Islet of Langerhans (tissue), 1 donor: Measurements from ENCODE around the gene C3orf33.

ENCODE experiments used
- FAIRE-seq: peaks from one replicate; lab custom pipeline; 2011; peaks lifted over from hg19 to GRCh38; lab: Jason Lieb, UNC

C3orf33 gene

GRCh38 chr3:155785662-155786295 is 20.3 kb downstream of the C3orf33 start:
- no peak for FAIRE-seq

DNA sequence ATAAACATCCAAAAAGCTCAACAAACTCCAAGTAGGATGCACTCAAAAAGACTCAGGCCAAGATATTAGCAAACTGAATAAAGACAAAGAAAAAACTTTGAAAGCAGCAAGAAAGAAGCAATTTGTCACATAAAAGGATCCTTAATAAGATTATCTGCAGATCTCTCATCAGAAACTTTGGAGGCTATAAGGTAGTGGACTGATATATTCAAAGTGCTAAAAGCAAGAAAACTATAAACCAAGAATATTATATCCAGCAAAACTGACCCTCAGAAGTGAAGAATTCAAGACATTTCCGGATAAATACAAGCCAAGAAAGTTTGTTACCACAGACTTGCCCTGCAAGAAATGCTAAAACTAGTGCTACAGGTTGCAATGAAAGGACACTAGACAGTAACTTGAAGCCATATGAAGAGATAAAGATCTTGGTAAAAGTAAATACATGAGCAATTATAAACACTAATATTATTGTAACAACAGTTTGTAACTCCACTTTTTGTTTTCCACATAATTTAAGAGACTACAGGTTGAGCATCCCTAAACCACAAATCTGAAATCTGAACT is 23.6 kb downstream of the C3orf33 start:
- no peak for FAIRE-seq

DNA sequence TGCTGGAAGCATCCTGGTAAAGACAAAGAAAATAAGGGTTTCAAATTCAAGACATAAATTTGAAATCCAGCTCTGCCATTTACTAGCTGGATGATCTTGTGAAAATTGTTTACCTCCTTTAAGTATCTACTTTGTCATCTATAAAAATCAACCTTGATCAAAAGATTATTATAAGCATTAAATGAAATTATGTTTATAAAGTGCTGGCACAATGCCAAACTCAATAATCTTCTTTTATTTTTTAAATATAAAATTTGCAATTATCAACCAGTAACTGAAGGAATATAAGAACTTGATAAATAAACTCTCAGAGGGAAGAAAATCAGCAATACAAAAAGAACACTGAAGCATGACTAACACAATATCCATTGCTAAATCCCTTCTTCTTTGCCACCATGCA is 25.8 kb downstream of the C3orf33 start:
- no peak for FAIRE-seq

GRCh38 chr3:155778462-155778861 is 27.6 kb downstream of the C3orf33 start:
- FAIRE-seq, result no peak

DNA sequence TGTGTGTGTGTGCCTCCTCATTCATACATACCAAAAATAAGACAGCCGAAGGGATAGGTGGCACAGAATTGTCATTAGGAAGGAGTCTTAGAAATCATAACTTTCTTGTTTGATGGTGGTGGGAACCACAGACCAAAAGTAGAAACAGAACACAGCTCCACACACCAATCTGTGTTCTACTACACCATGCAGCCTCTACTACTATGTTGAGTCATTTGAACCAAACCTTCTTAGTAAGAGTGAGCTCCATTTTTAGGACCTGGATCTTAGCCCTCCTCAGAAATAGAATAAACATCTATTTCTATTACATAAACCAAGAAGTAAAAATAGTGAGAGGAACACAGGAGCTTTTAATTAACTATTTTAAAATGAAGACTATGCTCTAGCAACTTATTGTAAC is 33.3 kb downstream of the C3orf33 start:
- no peak for FAIRE-seq

DNA sequence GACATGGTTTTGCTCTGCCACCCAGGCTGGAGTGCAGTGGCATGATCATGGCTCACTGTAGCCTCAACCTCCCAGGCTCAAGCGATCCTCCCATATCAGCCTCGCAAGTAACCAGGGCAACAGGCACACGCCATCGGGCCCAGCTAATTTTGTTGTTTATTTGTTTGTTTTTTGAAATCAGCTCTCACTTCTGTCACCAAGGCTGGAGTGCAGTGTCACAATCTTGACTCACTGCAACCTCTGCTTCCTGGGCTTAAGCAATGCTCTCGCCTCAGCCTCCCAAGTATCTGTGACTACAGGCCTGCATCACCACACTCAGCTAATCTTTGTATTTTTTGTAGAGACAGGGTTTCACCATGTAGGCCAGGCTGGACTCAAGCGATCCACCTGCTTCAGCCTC is 35.0 kb downstream of the C3orf33 start:
- no peak for FAIRE-seq

- FAIRE-seq, result no peak
These were observed 39.9 kb downstream of the C3orf33 start for GRCh38 chr3:155766206-155766605.

GRCh38 chr3:155763870-155764463 is 42.1 kb downstream of the C3orf33 start:
- no peak for FAIRE-seq

DNA sequence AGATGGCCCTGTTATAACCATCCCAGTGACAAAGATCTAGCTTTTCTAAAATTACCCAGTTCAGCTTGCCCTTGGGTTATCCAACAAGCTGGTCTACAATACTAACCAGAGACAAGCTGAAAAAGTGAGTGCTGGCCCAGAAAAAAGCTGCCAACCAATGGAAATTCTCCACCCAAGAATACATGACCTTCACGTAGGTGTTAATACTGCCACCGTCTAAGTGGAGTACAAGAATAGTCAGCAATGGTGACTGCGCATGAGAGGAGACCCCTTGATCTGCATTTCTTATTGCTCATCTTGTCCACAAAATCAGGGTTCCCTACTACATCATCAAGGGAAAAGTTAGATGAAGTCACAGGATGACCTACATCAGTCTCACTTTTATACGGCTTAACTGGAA is 45.4 kb downstream of the C3orf33 start:
- no peak for FAIRE-seq

DNA sequence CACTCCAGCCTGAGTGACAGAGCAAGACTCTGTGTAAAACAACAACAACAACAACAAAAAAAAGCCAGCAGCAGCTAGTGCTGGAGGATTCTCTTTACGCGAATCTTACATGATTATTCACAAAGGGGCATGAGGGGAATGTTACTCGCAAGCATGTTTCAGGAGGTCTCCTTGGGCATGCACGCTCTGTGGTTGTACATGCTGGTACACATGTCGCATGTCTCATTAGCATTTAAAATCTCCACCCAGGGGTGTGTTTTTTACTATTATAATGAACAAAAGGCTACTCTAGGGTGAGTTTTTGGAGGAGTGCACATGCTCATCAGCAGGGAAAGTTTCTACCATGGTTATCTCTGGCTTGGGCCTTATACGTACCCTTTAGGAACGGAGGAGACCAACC is 48.5 kb downstream of the C3orf33 start:
- no peak for FAIRE-seq

DNA sequence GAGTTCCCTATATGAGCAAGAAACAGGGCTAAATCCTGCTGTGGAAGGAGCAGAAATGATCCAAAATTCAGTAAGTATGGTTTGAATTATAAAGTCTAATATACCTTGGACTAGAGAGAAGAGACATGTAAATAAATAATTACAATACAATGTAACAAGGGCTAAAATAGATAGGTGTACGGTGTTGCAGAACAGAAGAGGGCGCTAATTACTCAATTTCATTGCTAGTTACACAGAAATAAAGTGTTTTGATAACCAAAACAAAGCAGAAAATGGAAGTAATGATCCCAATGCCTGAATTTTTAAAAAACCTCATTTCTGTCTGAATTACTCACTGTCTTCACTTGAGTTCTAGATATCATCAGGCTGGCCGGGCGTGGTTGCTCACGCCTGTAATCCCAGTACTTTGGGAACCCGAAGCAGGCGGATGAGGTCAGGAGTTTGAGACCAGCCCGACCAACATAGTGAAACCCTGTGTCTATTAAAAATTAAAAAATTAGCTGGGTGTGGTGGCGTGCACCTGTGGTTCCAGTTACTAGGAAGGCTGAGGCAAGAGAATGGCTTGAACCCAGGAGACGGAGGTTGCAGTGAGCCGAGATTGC is 52.9 kb downstream of the C3orf33 start:
- FAIRE-seq, result no peak

DNA sequence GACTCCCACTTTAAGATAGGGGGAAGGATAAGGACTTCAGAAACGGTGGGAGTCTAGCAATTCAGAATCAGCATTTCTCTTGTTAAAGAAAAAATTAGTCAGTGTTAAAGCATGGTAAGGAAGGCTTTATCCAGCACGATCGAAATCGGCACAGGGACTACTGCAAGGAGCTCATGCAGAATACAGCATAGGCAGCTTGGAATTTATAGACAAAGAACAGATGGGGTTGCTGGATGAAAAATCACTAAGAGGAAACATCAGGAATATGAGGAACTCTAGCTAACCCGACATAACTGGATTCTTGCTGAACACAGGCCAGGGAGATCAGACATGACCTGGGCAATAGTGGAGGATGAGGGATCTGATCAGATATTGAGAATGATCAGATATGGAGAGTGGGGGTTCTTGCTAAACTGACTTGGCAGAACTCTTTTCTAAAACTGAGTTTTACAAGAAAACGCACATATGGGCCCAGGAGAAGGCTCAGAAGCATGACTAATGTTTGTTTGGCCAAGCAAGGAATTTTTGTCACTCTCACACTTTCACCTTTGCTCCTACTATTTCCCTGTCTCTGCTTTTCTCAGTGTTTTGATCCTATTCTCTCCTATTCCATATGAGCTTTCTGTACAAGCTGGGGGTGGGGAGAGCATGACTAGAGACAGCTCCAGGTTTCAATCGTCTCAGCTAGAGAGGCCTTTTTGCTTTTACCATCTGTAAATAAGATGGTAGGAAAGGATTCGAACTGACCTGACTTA is 57.3 kb downstream of the C3orf33 start:
- FAIRE-seq, result no peak

DNA sequence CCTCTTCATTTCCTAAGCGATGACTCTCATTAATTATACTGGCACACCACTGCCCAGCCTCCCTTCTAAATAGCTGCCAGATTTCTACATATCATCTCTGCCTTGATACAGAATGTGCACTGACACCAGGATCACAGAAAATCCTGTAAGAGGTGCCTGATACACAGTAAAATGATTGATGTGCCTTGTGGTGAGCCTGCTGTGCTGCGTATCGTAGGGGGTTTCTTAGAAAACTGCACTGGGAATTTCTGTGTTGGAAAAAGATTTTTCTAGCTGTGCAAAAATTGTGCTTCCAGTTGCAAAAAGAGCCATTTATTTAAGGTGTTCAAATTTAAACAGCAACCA is 58.2 kb downstream of the C3orf33 start:
- FAIRE-seq, result no peak

DNA sequence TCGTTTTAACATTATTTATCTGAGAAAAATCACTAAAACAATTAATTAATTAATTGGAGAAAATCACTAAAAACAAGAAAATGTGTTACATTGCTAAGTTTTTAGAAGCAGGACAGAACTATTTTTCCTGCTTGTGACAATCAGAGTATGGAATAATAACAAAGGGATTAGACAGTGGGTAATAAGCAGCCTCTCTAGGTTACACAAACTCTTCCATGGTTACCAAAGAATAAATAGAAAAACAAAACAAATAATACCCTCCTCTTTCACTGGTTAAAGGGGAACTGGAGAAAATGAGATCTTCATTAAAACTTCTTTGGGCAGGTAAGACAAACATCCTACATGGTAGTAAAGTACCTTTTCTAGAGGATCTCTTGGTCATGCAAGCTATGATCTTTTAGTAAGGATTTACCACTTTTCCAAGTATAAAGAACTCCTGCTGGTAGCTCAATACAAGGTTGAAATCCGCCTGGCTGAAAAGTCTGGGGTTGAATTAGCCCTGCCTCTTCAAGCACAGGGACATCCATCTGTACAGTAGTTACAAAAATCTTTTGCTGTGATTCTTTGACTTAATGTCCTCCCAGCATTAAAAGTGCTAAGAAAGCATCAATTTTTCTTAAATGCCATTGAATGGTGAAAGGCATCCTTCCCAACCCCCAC is 58.7 kb downstream of the C3orf33 start:
- FAIRE-seq, result no peak

- FAIRE-seq, result no peak
These were observed 59.4 kb downstream of the C3orf33 start for GRCh38 chr3:155746703-155747102.

DNA sequence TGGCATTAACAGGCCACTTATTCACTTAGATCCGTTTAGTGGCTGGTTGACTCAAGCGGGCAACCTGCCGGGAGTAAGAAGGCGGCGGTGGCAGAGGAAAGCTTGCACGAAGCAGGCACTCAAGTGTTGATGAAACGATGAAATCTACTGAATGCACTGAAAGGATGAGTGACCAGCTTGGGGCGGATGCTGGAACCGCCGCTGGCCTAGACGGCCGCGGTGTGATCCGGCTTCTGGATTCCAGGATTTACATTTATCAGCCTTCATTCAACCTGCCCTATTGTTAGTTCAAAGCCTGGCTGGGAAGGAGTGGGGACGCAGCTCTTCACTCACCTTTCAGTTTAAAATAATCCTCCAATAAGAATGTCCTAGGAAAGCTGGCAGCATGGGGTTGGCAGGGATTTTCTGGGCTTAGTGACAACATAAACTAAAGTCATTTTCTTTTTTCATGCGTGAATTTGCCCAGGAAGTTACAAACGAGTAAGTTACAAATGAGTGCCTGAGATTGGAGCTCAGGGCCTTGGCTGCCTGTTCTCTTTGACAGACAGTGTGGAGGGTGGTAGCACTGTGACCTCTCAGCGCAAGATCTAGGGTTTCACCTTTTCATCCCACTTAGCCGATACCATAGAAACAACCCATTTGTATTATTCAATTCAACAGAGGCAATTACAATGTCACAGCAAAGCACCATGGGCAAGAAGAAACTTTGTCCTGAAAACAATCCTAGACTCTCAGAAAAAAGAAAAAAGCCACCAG is 60.1 kb downstream of the C3orf33 start:
- FAIRE-seq, result no peak

GRCh38 chr3:155744626-155745324 is 61.3 kb downstream of the C3orf33 start, which contains the start of gene PLCH1:
PLCH1 (minus strand) TSS chr3:155745071; CDS start chr3:155704224, 40,847 bp downstream.
- no peak for FAIRE-seq

DNA sequence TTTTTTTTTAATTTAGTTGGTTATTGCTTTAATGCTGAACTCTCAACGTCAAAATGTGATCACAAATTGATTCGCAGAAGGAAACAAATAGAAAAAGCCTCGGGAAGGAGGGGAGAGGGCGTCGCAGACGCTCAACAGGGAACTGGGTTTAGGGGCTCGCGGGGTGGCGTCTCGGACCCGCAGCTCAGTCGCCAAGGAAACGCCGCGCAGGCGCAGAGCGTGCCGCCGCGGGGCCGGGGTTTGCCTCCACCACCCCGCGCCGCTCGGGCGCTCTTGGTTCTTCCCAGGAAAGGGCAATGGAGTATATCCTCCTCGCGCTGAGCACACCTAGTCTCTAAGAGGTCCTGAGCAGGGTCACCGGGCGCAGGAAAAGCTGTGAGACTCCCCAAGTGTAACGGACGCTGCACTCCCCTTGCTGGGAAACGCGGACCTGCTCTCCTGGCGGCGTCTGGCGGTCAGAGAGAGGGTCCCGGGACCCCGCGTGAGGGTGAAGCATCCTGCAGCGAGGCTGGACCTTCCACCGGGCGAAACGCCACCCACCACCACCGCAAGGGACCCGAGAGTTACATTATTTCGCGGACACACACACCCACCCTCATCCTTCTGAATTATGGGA is 62.0 kb downstream of the C3orf33 start:
- FAIRE-seq, result no peak

DNA sequence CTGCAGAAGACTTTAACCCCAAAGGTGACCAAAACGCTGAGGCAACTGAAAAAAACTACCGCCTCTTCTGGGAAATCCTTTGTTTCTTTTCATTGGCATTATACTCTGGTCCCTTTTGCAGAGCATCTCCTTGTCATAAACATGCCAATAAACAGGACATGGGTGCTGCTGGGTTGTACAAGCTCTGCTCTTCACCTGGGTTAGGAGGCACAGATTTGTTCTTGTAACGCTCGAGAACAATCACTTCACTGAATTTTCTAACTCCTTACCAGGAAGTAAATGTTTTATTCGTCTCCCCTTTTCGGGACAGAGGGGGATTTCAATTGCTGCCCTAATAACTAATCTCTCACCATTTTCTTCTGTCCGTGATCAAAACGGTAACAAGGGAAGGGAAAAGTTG is 62.5 kb downstream of the C3orf33 start:
- FAIRE-seq, result no peak

- no peak for FAIRE-seq
These were observed 63.6 kb downstream of the C3orf33 start for GRCh38 chr3:155742349-155742965.
